ENCODE data around the gene NPSR1.

GRCh38 chr7:34750209-34750608 lies 92.2 kb downstream of the NPSR1 start:
- TF ChIP-seq POLR2A (IDR thresholded peaks at IDR 0.05) = no peak
- no peak for TF ChIP-seq CTCF (IDR thresholded peaks at IDR 0.05)

Data from body of pancreas (tissue), 4 donors.